Endometrium (tissue), 2 donors: ENCODE measurements around the gene MADD.

Source experiments
- FAIRE-seq: peaks from 2 replicates; lab custom pipeline; 2012; peaks lifted over from hg19 to GRCh38; lab: Jason Lieb, UNC
- donor health status: control.
- donor health status: control.

Gene MADD

DNA sequence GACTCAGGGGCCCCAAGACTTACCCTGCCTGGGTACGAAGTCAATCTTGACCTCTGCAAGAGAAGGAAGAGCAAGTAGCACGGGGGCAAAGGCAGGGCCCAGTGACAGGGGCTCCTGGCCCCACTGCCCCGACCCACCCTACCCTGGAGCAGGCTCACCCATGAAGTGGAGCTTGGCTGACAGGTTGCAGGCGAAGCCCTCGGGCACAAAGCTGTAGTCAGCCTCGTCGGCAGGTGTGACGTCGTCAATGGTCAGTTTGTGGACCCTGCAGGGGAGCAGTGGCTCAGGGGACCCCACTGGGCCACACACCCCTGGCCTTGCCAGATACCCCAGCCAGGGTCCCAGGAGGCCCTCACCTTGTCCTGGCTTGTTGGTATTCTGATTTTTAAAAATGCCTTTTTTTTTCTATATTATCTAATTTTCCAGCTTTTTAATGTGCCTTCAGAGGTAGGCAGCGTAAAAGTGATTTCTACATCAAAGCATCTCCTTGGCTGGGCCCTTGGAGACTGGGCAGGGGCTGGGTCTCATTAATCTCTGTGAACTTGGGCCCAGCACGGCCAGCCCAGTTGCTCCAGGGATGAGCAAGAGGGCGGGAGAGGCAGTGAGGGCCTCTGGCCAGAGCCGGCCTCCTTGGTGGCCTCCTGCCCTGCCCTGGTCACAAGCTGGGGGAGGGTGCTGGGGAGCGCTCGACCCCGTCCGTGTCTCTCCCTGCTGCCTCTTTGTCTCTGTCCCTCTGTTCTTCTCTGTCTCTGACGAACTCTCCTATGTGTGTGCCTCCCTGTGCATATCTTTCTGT, 71.2 kb downstream of the MADD start:
- FAIRE-seq = no peak

DNA sequence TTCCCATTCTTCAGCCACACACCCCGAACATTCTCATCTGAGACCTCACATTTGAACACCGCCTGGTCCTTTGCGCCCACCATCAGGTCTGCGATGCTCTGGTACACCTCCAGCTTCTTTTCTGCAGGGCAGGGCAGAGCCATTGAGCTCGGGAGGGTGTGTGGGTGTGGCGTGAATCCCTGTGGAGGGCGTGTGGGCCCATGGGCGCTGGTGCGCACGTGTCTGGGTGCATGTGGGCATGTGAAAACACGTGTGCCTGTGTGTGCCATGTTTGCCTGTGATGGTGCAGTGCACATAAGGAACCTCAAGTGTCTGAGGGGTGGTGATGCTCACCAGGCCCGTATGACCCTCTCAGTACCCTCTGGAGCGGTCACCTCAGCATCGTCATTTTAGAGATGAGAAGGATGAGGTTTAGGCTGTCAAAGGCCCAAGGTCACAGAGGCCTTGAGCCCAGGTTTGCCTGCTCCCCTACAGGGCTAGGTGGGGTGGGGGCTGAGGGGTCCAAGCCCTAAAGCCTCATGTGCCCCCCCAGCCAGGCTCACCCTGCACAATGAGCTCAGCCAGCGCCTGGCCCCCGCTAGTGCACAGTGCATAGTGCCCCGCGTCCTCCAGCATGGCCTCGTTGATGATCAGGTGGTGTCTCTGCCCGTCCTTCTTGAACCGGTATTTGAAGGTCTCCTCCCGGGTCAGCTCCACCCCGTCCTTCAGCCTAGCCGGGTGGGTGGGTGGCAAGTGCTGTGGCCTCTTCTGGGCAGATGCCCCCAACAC, 72.3 kb downstream of the MADD start:
- no peak for FAIRE-seq

DNA sequence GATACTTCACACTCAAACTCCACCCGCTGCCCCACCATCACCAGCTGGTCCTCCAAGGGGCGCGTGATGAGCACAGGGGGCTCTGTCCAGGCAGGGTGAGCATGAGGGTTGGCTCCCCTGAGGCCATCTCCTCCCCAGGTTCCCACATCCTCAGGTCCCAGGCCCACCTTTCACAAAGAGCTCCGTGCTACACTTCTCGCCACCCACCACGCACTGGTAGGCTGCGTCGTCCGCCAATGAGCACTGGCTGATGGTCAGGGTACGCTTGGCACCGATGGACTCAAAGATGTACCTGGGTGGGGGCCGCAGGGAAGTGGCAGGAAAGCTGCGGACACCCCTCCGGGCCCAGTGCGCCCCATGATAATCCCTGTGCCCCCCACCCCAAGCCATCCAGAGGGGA, 72.9 kb downstream of the MADD start:
- FAIRE-seq = no peak

DNA sequence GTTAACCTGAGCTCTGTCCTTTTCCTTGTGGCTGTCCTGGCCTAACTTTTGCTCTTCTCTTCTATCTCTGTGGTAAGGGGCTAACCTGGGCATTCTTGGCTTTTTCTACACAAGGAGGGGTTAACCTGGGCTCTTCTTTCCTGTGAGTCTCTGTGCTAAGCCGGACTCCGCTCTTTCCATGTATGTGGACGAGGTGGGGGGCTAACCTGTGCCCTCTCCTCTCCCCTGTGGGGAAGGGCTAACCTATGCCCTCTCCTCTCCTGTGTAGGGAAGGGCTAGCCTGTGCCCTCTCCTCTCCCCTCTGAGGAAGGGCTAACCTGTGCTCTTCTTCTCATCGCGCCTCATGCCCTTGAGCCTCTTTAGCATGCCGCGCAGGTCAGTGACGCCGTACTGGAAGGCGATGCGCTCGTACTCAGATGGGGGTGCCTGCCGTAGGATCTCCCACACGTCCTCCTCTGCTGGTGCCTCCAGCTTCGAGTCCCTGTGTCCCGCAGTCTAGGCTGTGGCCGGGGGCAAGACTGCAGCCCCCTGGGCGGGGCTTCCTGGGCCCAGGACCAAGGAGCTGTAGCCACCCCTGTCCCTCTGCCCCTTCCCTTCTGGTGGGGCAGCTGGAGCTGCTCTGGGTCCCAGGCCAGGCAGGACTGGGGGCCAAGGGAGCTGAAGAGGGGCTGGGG, 76.1 kb downstream of the MADD start:
- no peak for FAIRE-seq

DNA sequence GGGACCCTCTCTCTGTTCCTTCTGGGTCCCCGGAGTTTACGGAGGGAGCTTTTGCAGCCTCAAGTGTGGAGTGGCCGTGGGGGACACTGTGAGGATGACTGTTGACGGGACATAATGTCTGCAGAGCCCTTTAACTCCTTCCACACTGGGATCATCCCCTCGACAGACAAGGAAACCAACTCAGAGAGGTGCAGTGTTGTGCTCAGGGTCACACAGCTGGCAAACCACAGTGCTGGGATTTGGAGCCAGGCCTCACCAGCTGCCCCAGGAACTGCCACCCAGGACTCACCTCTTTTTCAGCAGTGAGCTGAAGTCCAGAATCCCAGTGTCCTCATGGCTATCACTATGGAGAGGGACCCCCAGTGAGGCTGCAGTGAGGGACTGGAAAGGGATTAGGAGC, 77.2 kb downstream of the MADD start:
- no peak for FAIRE-seq

DNA sequence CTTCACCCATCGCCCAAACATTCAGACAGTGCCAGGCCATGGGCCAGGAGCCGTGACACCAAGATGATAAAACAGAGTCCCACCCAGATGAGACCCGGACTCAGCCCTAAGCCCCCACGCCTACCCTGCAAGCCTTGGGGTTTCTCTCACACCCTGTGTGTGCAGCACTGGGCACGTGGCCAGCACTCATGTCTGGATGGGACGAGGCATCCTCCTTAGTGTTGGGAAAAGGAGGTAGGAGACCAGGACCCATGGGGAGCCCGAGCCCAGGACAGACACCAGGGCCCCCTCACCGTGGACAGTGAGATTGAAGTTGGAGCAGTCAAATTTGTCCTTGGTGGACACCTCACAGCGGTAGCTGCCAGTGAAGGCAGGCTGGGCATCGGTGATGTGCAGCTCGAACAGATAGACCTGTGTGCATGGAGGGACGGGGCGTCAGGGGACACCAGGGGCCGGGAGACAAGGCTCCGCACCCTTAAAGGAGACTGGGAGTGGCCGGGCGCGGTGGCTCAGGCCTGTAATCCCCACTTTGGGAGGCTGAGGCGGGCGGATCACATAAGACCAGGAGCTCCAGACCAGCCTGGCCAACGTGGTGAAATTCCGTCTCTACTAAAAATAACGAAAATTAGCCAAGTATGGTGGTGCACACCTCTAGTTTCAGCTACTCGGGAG, 78.3 kb downstream of the MADD start:
- no peak for FAIRE-seq

DNA sequence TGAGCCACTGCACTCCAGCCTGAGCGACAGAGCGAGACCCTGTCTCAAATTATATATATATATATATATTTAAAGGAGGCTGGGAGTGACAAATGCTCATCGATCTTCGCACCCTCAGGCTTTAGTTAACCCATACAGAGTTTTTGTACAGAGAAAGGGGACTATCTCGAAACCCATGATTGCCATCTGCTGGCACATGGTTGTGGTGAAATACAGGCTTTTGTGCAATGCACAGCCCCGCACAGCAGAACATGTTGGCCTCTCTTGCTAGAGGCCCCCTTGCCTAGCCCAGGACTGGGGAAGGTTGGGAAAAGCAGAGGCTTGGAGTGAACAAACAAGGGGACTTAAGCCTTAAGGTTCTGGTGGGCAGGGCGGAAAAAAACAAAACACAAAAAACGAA, 78.9 kb downstream of the MADD start:
- no peak for FAIRE-seq

DNA sequence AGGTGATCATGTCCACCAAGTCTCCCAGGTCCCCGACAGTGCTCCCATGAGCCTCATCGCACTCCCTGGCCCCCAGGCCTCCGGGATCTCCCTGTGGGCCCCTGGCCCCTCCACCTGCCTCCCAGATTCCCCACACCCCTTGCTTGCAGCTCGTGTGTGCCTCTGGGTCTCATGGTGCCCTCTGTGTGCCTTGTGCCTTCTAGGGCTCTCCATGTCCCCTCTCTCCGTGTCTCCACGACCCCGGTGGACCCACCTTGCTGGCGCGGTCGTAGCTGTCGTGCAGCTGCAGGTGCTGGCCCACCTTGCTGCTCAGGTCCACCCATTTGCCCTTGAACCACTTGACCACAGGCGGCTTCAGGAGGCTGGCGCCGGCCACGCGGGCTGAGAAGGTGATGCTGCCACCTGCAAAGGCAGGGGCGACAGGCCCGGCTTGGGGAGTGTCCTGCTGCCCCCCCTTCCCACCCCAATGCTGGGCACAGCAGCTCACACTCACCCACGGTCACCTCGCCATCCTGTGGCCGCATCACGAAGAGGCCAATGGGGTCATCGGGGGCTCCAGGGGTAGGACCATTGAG, 79.7 kb downstream of the MADD start:
- FAIRE-seq = no peak

DNA sequence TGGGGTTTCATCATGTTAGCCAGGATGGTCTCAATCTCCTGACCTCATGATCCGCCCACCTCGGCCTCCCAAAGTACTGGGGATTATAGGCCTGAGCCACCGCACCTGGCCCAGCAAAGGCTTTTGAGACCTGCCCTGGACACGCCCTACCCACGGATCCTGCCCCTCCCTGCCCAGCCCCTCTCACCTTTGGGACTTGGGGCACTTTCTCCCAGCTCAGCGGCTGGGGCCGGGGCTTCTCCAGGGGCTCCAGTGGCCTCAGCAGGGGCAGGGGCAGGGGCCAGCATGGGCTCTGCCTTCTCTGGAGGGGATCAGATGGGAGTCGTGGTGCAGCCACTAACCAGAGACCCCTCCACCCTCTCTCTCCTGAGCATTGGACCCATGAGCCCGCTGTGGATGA, 80.4 kb downstream of the MADD start:
- no peak for FAIRE-seq

DNA sequence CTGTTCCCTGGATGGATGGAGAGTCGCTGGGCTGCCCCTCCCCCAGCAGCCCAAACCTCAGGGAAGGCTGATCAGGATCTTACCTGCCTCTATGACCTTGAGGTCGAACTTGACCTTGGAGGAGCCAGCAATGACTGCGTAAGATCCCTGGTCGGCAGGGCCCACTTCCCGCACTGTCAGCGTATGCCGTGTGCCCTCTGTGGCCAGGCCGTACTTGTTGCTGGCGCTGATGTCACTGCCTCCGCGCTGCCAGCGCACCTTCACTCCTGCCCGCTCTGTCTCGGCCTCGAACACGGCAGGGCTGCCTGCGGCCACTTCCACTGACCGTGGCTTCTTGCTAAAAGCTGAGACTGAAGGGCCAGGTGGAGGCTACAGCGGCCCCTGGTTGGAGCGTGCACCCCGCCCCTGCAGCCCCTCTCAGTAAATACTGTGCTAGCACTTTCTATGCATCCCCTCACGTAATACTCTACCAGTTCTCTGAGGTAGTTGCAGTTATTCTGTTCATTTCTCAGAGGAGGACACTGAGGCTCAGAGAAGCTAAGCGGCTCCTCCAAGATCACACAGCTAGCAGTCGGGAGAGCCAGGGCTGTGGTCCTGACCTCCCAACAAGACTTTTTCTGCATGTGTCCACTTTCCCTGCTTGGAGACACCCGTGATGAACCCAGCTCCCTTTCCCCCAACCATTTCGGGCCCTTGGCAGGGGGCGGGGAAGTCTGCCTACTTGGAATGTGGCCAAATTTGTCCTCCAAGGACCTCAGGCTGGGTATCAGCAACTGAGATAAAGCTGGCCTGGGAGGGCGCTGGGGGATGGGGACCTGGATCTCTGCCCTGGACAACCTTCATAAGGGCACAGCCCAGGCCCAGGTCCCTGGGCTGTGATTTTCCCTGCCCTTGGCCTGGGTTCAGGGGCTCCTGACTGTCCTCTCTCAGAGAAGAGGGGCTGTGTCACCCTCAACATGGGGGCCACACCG, 81.5 kb downstream of the MADD start:
- no peak for FAIRE-seq

DNA sequence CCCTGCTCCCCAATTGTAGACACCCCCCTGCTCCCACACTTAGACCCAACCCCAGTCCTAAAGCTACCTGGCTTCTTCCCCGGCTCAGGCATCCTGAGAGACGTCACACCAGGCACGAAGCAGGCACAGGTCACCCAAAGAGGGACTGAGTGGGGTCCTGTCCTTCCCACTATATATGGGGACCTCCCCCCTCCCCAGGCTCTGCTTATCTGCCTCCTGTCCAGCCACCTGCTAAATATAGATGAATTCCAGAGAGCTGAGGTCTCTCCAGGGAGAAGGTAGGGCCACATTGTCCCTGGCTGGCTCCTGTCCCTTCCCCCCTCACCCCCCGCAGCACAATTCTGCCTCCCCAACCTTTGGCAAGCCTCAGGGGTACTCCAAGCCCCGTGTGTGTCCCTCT, 82.6 kb downstream of the MADD start, which contains the start of gene MYBPC3:
Gene MYBPC3, minus strand, starts transcription at position 147 of the 400 bp plus-strand sequence. Its CDS starts 55 bp downstream, at position 92.
- no peak for FAIRE-seq

DNA sequence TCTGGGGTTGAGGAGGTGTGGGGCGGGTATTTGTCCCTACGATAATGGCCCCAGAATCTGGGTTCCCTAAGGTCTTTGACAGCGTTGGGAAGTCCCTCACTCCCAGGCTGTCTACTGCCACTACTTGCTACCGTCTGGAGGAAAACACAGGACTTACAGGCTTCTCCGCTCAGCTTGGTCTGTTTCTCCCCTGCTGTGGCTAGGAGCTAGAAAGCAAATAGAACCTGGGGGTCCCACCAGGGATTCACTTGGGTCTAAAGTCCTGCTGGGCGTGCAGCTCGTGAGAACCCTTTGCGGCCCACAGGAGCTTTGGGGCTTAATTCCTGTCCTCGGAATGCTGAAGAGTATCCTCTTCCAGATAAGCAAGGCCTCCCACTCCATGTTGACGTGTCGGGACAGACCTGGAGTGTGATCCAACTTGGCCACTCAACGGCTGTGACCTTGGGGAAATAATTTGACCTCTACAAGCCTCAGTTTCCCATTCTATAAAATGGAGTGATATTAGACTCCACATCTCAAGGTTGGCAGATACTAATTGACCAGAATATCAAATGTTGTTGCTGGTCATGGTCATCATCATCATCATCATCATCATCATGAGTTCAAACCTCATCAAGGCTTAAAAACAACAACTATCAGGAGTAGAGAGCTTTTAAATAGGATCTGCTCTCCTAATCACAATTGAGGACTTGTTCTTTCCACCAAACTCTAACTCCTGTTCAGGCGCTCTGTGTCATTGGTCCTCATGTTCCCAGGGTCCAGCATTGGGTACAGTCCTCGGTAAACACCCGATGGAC, 84.2 kb downstream of the MADD start:
- no peak for FAIRE-seq

DNA sequence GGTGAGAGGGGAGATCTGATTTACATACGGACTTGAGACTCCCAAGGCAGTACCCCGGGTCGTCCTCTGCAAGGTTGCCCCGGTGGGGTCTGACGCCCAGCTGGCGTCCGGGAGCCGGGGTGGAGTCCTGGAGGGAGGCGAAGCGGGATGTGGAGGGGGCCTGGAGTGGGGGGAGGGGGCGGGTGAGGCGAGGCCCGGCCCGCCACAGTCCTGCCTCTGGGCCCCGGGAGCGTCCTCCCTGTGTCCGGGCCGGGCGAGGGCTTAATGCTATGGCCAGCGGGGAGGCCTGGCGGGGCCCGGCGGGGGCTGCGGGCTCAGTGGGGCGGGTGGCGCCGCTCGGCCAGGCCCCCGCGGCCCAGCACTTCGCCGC, 85.0 kb downstream of the MADD start:
- FAIRE-seq = no peak

DNA sequence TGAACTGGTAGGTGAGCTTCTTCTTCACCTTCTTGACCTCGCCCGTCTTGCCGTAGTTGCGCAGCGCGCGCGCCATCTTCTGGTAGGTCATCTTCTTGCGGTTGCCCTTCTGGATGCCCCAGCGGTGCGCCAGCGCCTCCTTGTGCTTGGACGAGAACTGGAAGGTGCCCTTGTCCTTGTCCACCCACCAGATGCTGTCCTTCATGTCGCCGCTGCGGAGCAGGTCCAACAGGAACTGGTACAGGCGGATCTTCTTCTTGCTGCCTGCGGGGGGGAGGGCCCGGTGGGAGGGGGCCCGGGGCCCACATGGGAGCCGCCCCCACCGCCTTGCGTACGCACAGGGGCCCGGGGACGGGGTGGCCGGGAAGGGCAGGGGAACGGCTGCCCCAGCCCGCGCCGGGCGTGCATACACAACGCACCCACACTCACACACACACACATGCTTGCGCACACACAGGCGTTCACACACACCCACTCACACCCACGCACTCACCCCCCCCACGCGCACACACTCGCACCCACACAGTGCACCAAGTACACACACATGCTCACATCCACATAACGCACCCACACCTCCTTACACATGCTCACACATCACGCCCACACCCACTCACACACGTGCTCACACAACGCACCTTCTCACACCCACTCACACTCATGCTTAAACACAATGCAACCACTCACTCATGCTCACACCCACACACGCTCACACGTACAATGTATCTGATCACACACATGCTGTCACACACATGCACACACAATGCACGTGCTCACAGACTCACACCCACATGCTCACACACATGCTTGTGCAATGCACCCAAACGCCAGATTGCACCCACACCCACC, 85.6 kb downstream of the MADD start:
- no peak for FAIRE-seq

DNA sequence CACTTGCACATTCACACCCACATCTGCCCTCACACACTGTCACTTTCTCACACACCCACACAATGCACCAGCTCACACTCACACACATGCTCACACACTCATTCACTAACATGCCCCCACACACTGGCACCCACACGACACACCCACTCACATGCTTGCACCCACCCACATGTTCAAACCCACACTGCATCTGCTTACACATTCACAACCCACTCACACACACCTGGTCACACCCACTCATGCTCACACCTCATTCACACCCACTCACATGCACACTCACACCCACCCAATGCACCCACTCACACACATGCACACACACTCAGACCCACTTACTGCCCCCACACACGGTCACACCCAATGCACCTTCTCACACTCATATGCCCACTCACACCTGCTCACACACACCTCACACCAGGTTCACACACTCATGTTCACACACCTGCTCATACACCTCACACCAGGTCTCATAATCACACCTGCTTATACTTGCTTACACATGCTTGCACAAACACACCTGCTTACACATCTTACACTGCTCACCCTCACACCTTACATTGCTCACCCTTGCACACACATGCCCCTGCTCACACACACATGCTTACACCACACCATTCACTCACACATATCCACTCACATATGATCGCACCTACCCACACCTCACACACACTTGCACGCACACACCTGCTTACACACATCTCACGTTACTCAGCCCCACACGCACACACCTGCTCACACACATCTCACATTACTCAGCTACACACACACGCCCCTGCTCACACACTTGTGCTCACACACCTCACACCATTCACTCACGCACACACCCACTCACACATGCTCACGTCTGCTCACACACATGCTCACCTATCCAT, 86.4 kb downstream of the MADD start:
- no peak for FAIRE-seq

DNA sequence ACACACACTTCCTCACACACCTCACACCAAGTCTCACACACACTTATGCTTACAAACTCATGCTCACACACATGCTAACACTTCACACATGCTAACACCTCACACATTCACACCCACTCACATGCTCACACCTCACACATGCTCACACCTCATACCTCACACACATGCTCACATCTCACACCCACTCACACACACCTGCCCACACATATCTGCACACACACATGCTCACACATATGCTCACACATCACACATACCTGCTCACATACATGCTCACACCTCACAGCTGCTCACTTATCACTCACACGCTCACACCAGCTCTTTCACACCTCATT, 87.0 kb downstream of the MADD start:
- no peak for FAIRE-seq

DNA sequence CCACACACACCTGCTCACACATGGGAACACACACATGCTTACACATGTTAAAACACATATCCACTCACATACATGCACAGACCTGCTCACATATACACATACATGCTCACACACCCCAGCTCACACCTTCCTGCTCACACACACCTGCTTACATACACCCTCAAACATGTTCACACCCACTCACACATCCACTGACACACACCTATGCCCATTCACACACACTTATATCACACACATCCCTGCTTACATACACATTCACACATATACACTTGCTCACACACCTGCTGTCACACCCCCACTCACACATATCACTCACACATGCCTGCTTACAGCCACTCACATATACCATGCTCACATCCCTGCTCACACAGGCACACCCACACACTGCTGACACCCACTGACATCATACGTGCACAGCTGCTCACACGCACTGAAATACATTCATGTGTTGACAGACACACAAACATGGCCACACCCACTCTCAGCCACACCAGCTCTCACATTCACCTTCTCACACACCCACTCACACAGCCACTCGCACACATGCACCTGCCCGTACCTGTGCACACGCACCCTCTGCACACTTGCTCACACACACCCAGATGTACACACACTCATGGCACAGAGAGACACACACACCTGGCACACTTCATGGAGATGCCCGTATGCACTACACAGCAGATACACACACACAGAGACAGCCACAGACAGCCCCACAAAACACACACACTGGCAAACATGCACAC, 88.2 kb downstream of the MADD start:
- FAIRE-seq = no peak

DNA sequence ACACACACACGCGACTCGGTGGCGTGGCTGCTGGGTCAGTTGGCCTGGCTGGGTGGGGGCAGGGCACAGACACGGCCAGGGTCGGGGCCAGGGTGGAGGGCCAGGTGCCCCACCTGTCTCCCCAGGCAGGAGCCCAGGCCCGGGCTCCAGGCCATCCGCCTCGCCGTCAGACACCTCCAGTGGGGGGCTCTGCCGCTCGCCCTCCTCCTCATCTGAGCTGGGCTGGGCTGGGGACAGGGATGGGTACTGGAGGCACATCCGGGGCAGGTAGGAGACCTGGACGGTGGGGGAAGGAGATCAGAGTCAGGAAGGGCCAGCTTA, 88.8 kb downstream of the MADD start:
- FAIRE-seq = no peak
